ENCODE results near the gene PLEKHG2.

PLEKHG2 gene

GRCh38 chr19:39422020-39422419 is 9.6 kb downstream of the PLEKHG2 start:
- no peak for DNase-seq (ENCODE audit: low spot score)

- DNase-seq (ENCODE audit: low spot score): no peak
Measured at GRCh38 chr19:39423258-39424086, 11.0 kb downstream of the PLEKHG2 start.

GRCh38 chr19:39424934-39425333 is 12.5 kb downstream of the PLEKHG2 start:
- DNase-seq (ENCODE audit: low spot score): no peak

- DNase-seq (ENCODE audit: low spot score): no peak
Measured at GRCh38 chr19:39425744-39426143, 13.3 kb downstream of the PLEKHG2 start.

GRCh38 chr19:39426170-39426569 is 13.7 kb downstream of the PLEKHG2 start:
- DNase-seq (ENCODE audit: low spot score): no peak

- DNase-seq (ENCODE audit: low spot score): no peak
Measured at GRCh38 chr19:39427707-39428106, 15.2 kb downstream of the PLEKHG2 start.

GRCh38 chr19:39428283-39429112 is 16.0 kb downstream of the PLEKHG2 start:
- peak; percentile 92 for DNase-seq (ENCODE audit: low spot score)

- no peak for DNase-seq (ENCODE audit: low spot score)
Measured at GRCh38 chr19:39430675-39431593, 18.5 kb downstream of the PLEKHG2 start.

- no peak for DNase-seq (ENCODE audit: low spot score)
Measured at GRCh38 chr19:39432677-39433025, 20.2 kb downstream of the PLEKHG2 start.

- DNase-seq (ENCODE audit: low spot score): no peak
Measured at GRCh38 chr19:39433480-39434079, 21.1 kb downstream of the PLEKHG2 start.

GRCh38 chr19:39434123-39435076 is 21.9 kb downstream of the PLEKHG2 start:
- no peak for DNase-seq (ENCODE audit: low spot score)

- peak; percentile 98 for DNase-seq (ENCODE audit: low spot score)
Measured at GRCh38 chr19:39435499-39436349, 23.3 kb downstream of the PLEKHG2 start, which contains the start of gene RPS16. RPS16 (minus strand) TSS chr19:39435949; CDS start chr19:39435895, 54 bp downstream.

GRCh38 chr19:39436350-39436716 is 23.9 kb downstream of the PLEKHG2 start:
- no peak for DNase-seq (ENCODE audit: low spot score)

GRCh38 chr19:39438270-39438934 is 25.9 kb downstream of the PLEKHG2 start:
- DNase-seq (ENCODE audit: low spot score): no peak

GRCh38 chr19:39444598-39445195 is 32.2 kb downstream of the PLEKHG2 start:
- DNase-seq (ENCODE audit: low spot score): no peak

GRCh38 chr19:39445196-39446111 is 33.0 kb downstream of the PLEKHG2 start, which contains the start of gene SUPT5H:
SUPT5H (plus strand) TSS chr19:39445582; CDS start chr19:39445891, 309 bp downstream.
- DNase-seq (ENCODE audit: low spot score): peak; percentile 98

GRCh38 chr19:39446365-39447084 is 34.1 kb downstream of the PLEKHG2 start:
- DNase-seq (ENCODE audit: low spot score): no peak
